Subcutaneous adipose tissue (tissue), 4 donors: ENCODE results near the gene HMGA1. TPM values are rescaled to one million over a fixed set of nuclear protein-coding genes. Genes with fewer than 3 reads are reported as not detected.

ENCODE experiments used
- small RNA-seq: library from RNA; depleted of rRNA; stranded (forward); fragments of <200 nt; gene quantifications from one replicate; pipeline ENCODE3, GENCODE V24; 2016
- total RNA-seq, 4 donors: library from RNA; depleted of rRNA; stranded (reverse); fragments of >200 nt; gene quantifications; one replicate each; pipeline ENCODE4 v1.1.0, GENCODE V29; 2016
- TF ChIP-seq, protein P1 (sequence below): fragments of 450-650 bp; IDR thresholded peaks from one replicate; pipeline ENCODE4 v1.5.1; 2016; ENCODE audit warnings: low read depth, mild to moderate bottlenecking, control low read depth, antibody characterized with exemption, moderate library complexity

HMGA1 gene
- total RNA-seq, 4 donors from 2014 or later, result 10.3 to 21.4 (median 13.5) TPM

DNA sequence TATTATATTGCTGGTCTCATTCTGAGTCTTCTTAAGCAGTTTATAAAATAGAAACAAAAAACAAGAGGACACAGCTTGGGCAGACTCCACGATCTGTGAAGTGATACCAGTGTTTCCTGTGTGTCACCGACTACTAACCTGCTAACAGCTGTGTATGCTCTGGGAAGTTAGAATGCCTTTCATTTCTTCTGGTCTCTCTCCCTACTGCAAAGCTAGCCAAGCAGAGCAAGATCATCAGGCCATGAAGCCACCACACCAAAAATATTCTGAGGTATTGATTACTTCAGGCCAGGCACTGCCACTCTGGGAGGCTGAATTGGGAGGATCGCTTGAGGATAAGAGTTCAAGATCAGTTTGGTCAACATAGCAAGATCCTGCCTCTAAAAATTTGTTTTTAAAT, 59.0 kb downstream of the HMGA1 start:
- TF ChIP-seq, protein P1, sequence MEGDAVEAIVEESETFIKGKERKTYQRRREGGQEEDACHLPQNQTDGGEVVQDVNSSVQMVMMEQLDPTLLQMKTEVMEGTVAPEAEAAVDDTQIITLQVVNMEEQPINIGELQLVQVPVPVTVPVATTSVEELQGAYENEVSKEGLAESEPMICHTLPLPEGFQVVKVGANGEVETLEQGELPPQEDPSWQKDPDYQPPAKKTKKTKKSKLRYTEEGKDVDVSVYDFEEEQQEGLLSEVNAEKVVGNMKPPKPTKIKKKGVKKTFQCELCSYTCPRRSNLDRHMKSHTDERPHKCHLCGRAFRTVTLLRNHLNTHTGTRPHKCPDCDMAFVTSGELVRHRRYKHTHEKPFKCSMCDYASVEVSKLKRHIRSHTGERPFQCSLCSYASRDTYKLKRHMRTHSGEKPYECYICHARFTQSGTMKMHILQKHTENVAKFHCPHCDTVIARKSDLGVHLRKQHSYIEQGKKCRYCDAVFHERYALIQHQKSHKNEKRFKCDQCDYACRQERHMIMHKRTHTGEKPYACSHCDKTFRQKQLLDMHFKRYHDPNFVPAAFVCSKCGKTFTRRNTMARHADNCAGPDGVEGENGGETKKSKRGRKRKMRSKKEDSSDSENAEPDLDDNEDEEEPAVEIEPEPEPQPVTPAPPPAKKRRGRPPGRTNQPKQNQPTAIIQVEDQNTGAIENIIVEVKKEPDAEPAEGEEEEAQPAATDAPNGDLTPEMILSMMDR, result no peak

Small RNA genes within 50 kb of the gene (small RNA-seq; reads per million reads assigned to genes)
- gene MIR6835, result not detected

Other genes starting within 250 kb of the HMGA1 start
- gene GRM4, start 90.8 kb upstream of the HMGA1 start, total RNA-seq, result not detected
- gene SMIM29, start 12.1 kb downstream of the HMGA1 start, total RNA-seq, result 10 to 100 TPM; 11.3 to 23.3 (median 19.5) TPM
- gene NUDT3, start 155.8 kb downstream of the HMGA1 start, total RNA-seq, result 10 to 100 TPM; 27.2 to 33.5 (median 30.5) TPM
- 1,000 to 10,000 TPM; 1,387 to 2,386 (median 2,131) TPM for gene RPS10, start 189.2 kb downstream of the HMGA1 start, total RNA-seq
- gene PACSIN1, start 229.2 kb downstream of the HMGA1 start, total RNA-seq, result under 1 TPM in 1 of 4 donors, not detected in 3; 0.22 TPM